Ishikawa (cell line): ENCODE measurements around the gene MEF2C.

ENCODE experiments used
- CEBPB ChIP-seq: IDR thresholded peaks from 2 replicates; pipeline ENCODE4 v1.6.1; 2012
- CREB1 ChIP-seq: IDR thresholded peaks from 2 replicates; pipeline ENCODE4 v1.6.1; 2012; ENCODE audit warnings: low read depth
- EP300 ChIP-seq: IDR thresholded peaks from 2 replicates; pipeline ENCODE4 v1.6.1; 2012; ENCODE audit warnings: borderline replicate concordance
- RAD21 ChIP-seq: IDR thresholded peaks from 2 replicates; pipeline ENCODE4 v1.6.1; 2012; ENCODE audit warnings: low read depth
- TAF1 ChIP-seq: IDR thresholded peaks from 2 replicates; pipeline ENCODE4 v1.6.1; 2012; ENCODE audit warnings: low read depth, mild to moderate bottlenecking
- TF ChIP-seq, protein P1 (sequence below): IDR thresholded peaks from 2 replicates; pipeline ENCODE4 v1.6.1; 2012; ENCODE audit warnings: low read depth, mild to moderate bottlenecking

DNA sequence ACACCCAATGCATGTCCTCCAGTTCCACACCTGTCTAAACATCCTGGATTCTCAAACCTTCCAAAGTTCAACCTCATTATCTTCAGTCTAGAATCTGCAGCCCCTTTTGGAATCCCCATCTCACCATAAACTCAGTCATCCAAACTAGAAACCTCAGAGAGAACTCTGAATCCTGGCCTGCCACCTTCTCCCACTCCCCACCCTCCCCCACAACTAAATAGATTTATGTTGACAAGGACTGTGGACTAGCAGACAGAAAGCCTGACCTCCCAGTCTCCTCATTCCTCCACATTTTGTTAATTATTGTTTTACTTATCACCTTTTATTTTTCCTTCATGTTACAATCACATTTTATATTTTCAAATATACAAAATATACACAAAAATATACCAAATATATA lies 76.6 kb downstream of the MEF2C start:
- no peak for TF ChIP-seq EP300
- TF ChIP-seq RAD21: no peak
- no peak for TF ChIP-seq CEBPB
- TF ChIP-seq, protein P1, sequence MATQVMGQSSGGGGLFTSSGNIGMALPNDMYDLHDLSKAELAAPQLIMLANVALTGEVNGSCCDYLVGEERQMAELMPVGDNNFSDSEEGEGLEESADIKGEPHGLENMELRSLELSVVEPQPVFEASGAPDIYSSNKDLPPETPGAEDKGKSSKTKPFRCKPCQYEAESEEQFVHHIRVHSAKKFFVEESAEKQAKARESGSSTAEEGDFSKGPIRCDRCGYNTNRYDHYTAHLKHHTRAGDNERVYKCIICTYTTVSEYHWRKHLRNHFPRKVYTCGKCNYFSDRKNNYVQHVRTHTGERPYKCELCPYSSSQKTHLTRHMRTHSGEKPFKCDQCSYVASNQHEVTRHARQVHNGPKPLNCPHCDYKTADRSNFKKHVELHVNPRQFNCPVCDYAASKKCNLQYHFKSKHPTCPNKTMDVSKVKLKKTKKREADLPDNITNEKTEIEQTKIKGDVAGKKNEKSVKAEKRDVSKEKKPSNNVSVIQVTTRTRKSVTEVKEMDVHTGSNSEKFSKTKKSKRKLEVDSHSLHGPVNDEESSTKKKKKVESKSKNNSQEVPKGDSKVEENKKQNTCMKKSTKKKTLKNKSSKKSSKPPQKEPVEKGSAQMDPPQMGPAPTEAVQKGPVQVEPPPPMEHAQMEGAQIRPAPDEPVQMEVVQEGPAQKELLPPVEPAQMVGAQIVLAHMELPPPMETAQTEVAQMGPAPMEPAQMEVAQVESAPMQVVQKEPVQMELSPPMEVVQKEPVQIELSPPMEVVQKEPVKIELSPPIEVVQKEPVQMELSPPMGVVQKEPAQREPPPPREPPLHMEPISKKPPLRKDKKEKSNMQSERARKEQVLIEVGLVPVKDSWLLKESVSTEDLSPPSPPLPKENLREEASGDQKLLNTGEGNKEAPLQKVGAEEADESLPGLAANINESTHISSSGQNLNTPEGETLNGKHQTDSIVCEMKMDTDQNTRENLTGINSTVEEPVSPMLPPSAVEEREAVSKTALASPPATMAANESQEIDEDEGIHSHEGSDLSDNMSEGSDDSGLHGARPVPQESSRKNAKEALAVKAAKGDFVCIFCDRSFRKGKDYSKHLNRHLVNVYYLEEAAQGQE: no peak
- TF ChIP-seq TAF1: no peak
- no peak for TF ChIP-seq CREB1
